Measurements from ENCODE around the gene RAB17. TPM values are rescaled to one million over a fixed set of nuclear protein-coding genes. Genes with fewer than 3 reads are reported as not detected.

Gene RAB17
- total RNA-seq, 2 donors from 2014 or later: 32.5 to 34.7 TPM

DNA sequence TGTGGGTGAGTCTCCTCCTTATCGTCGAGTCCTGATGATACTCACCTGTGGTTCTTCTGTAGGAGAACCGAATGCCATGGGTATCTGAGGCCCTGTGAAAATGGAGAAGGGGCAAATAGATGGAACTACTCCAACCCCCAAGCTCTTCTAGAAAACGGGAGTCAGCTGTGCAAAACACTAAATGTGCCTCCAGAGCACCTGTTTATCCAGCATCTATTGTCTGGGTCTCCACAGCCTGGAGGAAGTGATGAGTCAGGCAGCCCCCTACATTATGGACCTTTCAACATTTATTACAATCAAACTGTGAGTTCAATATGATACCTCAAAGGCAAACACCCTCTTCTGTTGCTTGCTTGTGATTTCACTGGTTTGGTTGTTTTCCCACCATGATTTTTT, 27.1 kb upstream of the RAB17 start:
- Histone ChIP-seq H3K9me3 (no peaks in the 10 kb centered on the region), H3K9ac (ENCODE audit: low read depth in 2 of 2, low read length in 2 of 2) (no peak overlapping the region), H3K36me3 (no peaks in the 10 kb centered on the region), H3K27me3 (no peaks in the 10 kb centered on the region), H3K4me1 (no peaks in the 10 kb centered on the region), H3K4me3 (no peak overlapping the region), H3K27ac (no peak overlapping the region)
- DNase-seq: no peak
- TF ChIP-seq, protein P1, sequence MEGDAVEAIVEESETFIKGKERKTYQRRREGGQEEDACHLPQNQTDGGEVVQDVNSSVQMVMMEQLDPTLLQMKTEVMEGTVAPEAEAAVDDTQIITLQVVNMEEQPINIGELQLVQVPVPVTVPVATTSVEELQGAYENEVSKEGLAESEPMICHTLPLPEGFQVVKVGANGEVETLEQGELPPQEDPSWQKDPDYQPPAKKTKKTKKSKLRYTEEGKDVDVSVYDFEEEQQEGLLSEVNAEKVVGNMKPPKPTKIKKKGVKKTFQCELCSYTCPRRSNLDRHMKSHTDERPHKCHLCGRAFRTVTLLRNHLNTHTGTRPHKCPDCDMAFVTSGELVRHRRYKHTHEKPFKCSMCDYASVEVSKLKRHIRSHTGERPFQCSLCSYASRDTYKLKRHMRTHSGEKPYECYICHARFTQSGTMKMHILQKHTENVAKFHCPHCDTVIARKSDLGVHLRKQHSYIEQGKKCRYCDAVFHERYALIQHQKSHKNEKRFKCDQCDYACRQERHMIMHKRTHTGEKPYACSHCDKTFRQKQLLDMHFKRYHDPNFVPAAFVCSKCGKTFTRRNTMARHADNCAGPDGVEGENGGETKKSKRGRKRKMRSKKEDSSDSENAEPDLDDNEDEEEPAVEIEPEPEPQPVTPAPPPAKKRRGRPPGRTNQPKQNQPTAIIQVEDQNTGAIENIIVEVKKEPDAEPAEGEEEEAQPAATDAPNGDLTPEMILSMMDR (IDR thresholded peaks at IDR 0.05): no peak
- intact Hi-C loops (cut with DNase I): no loop called here

DNA sequence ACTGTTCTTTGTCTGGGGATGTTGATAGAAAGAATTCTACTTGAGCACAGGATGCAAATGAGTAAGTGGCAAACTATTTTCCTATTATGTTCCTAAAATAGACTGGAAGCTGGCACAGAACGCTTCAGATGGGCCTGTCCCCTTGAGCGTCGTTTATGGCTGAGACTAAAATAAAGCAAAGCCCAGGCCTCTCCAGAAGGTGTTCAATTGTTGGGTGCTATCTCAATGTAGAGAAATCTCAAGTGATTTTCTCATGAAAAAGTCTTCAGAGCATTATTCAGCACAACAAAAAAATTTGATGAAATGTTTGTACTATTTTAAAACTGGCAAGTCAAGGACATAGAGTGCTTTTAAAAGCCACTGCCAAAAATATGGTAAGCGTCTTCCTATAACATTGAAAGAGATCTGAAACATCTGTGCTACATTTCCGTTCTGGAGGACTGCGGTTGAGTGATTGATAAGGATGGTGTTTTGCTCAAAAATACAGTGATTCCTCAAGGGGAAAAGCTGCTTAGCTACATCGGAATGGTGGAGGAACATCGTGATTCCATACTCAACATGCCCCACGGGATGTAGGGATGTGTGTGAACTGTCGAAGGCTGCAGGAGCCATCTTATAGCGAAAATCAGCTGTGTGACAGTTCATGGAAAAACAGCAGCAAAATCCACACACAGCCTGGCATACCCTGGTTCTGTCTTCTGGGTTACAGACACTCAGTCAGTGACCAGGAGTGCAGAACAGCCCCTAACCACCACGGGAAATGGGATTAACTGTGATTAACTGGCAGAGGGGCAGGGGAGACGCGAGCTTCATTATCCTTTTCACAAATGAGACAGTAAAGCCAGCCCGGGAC, 26.4 kb upstream of the RAB17 start:
- Histone ChIP-seq H3K36me3 (no peaks in the 10 kb centered on the region), H3K27me3 (no peaks in the 10 kb centered on the region), H3K27ac (peak overlapping the region; percentile 22), H3K9me3 (no peaks in the 10 kb centered on the region), H3K4me1 (no peaks in the 10 kb centered on the region), H3K4me3 (no peak overlapping the region), H3K9ac (ENCODE audit: low read depth in 2 of 2, low read length in 2 of 2) (no peak overlapping the region)
- intact Hi-C loops (cut with DNase I): no loop called here
- TF ChIP-seq, protein P1 (IDR thresholded peaks at IDR 0.05): no peak
- DNase-seq: no peak

DNA sequence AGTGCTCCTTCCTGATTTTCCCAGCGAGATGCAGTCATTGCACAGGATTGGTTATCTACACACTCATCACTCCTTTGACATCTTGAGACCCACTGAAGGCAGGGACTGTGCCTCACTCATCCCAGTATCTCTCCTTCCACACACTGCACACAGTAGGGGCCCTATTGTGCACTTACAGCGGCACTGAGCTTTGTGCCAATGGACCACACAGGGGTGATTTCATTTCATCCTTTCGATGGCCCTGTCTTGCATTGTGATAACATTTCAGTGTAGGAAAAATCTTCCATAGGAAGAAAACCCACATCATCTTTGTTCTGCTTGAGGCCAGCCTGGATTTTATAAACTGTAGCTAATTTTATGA, 25.8 kb upstream of the RAB17 start:
- Histone ChIP-seq H3K4me1 (no peaks in the 10 kb centered on the region), H3K27ac (peak overlapping the region; percentile 22), H3K27me3 (no peaks in the 10 kb centered on the region), H3K9ac (ENCODE audit: low read depth in 2 of 2, low read length in 2 of 2) (no peak overlapping the region), H3K36me3 (no peaks in the 10 kb centered on the region), H3K9me3 (no peaks in the 10 kb centered on the region), H3K4me3 (no peak overlapping the region)
- intact Hi-C loops (cut with DNase I): no loop called here
- no peak for DNase-seq
- TF ChIP-seq, protein P1 (IDR thresholded peaks at IDR 0.05): no peak

DNA sequence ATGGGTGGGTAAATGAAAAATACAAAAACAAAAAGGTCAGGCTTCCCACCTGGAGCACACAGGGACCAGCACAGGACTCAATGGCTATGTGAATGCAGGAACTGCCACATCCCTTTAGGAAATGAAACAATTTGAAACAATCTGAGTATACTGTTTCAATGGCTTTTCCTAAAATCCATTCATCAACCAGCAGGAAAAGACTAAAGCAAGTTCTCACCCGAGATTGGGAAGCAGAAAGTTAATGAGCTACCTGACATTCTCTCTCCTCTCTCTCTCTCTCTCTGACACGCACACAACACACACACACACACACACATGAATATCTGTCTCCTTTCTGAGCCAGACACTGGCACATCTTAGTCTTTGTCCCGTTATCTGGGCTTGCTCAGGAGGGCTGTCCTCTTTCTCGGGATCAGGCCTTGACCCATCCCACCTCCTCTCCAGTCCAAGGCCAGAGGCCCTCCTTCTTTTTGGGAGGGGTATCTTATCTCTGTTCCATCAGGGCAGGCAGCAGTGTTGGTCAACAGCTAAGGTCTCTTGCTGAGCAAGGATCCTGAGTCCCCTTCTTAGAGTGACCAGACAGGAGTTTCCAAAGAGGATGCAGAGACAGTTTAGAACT, 25.2 kb upstream of the RAB17 start:
- Histone ChIP-seq H3K36me3 (no peaks in the 10 kb centered on the region), H3K9ac (ENCODE audit: low read depth in 2 of 2, low read length in 2 of 2) (no peak overlapping the region), H3K4me3 (no peak overlapping the region), H3K27ac (peak overlapping the region; percentile 22), H3K27me3 (no peaks in the 10 kb centered on the region), H3K4me1 (no peaks in the 10 kb centered on the region), H3K9me3 (no peaks in the 10 kb centered on the region)
- DNase-seq: no peak
- intact Hi-C loops (cut with DNase I): no loop called here
- TF ChIP-seq, protein P1 (IDR thresholded peaks at IDR 0.05): no peak

DNA sequence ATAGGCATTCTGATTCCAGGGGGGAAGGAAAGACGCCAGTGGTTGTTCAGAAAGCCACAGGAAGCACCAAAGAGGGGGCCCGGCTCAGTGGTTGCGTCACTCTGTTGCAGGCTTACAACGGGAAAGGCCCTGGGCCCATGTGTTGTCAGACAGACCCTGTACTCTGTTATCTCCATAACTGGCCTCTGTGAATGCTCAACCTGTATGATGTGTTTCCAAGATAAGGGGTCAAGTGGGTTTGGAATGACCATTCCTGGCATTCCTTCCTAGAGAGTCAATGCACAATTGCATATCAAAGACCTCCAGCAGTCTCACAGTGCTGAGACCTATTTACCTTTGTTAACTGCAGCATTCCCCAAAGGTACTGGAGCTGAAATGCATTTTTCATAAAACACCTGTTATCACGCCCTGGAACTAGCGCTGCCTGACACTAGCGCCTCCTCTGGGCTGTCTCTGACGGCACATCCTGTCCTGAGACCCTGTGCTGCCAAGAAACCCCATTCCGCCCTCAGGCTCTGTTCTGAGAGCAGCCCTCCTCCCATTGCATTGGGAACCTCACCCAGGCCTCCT, 23.7 kb upstream of the RAB17 start:
- H3K9ac ChIP-seq (ENCODE audit: low read depth in 2 of 2, low read length in 2 of 2): no peak overlapping the region
- TF ChIP-seq, protein P1 (IDR thresholded peaks at IDR 0.05): no peak
- intact Hi-C loops (cut with DNase I): no loop called here
- H3K27me3 ChIP-seq: no peaks in the 10 kb centered on the region
- H3K4me1 ChIP-seq: no peaks in the 10 kb centered on the region
- no peak for DNase-seq
- H3K36me3 ChIP-seq: no peaks in the 10 kb centered on the region
- no peaks in the 10 kb centered on the region for H3K9me3 ChIP-seq
- no peak overlapping the region for H3K27ac ChIP-seq
- no peak overlapping the region for H3K4me3 ChIP-seq

Data from colonic mucosa (tissue), 4 donors.